NCI-H1417 treated with DMSO at 0.1 percent for 48 hours (cell line): ENCODE data around the gene CHCHD1.
"Not testable (repeated sequence)": the region's sequence is repeated elsewhere in the genome, so short reads cannot be mapped to it uniquely, and the experiment has no call there.

Source experiments
- DNase-seq: peaks from one replicate; lab custom pipeline; 2025; lab: John Stamatoyannopoulos, UW

CHCHD1 gene

GRCh38 chr10:73813333-73813732 is 31.5 kb downstream of the CHCHD1 start:
- DNase-seq = no peak

- no peak for DNase-seq
These were observed 32.5 kb downstream of the CHCHD1 start for GRCh38 chr10:73814276-73814895.

GRCh38 chr10:73814896-73815718 is 33.3 kb downstream of the CHCHD1 start:
- no peak for DNase-seq

- DNase-seq = no peak
These were observed 33.8 kb downstream of the CHCHD1 start for GRCh38 chr10:73815719-73816030.

GRCh38 chr10:73816917-73817729 is 35.3 kb downstream of the CHCHD1 start:
- DNase-seq = no peak

GRCh38 chr10:73817826-73818225 is 36.0 kb downstream of the CHCHD1 start:
- DNase-seq = no peak

GRCh38 chr10:73818402-73818801 is 36.6 kb downstream of the CHCHD1 start:
- DNase-seq = no peak

GRCh38 chr10:73819081-73819480 is 37.2 kb downstream of the CHCHD1 start:
- no peak for DNase-seq

- DNase-seq = no peak
These were observed 37.8 kb downstream of the CHCHD1 start for GRCh38 chr10:73819513-73820093.

GRCh38 chr10:73823391-73823790 is 41.5 kb downstream of the CHCHD1 start:
- no peak for DNase-seq

- DNase-seq = no peak
These were observed 42.4 kb downstream of the CHCHD1 start for GRCh38 chr10:73824146-73824725.

- DNase-seq = no peak
These were observed 45.7 kb downstream of the CHCHD1 start for GRCh38 chr10:73827346-73828089.

- DNase-seq = no peak
These were observed 46.3 kb downstream of the CHCHD1 start for GRCh38 chr10:73828161-73828560.

- not testable (repeated sequence) for DNase-seq
These were observed 47.2 kb downstream of the CHCHD1 start for GRCh38 chr10:73829090-73829489.
